ENCODE results near the gene KLHL29.

KLHL29 gene

DNA sequence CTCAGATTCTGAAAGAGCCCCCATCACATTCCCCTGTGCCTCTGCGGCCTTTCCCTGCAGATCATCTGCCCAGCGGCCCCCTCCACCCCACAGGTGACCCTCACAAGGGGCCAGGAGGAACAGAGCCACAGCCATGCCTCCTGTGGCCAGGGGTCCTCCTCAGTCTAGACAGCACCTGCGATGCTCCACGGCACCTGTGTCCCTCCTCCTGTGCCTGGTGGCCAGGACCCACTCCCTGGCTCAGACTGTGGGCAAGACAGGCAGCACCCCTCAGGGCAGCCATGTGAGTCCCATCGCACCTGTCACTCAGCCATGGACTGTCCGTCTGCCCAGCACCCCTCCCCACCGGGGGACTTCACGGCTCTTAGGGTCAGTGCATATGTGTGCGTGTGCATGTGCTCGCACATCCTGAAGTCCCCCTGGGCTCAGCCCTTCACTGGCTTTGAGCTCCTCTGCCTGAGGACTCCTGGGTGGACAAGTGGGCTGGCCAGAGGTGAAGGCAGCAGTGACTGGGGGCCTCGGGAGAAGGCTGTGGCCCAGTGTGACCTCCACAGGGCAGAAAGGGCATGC, 304.2 kb downstream of the KLHL29 start:
- no peak for DNase-seq

DNA sequence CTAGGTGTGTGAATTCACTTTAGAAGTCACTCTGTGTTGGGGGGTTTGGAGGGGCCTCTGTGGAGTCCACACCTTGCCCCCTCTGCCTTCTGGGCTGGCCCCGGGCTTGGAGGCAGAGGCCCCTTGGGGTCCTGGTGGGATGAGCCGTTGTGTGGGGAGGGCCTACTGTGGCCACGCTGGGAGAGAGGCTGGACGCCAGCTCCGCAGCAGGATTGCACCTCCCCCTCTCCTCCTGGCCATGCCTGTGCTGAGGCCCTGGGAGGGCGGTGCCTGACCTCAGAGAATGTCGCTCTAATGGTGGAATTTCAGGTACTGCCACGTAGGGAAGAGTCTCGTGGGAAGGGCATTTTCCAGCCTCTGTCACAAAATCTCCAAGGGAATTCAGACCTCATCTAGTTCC, 304.9 kb downstream of the KLHL29 start:
- DNase-seq: no peak

DNA sequence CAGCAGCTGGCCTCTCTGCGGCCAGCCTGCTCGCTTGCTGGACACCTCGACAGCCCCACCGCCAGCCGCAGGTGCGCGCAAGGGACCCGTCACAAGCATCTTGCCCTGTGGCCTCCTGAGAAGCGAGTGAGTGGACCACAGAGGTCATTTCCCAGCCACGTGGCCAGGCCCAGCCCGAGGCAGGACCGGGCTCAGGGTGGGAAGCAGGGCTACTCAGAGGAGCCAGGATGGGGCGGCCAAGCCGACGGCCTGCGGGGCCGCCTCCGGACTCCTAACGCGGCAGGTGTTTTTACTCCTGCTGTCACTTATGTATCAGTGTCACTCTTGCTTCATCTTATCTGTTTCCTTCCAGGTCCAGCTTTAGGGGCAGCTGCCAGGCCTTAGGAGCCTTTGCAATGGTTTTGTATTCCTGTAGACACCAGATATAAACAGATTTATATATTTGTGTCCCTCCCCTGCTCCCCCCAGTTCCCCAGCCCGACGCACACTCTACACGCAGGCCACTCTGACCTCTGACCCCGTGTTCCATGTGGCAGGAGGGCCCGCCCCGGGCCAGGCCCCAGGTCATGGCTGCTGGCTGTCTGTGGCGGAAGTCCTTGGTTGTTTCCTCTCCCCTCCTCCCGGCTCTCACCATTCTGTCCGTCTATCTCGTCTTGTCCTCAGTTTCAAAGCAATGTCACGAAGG, 305.6 kb downstream of the KLHL29 start:
- DNase-seq: no peak

DNA sequence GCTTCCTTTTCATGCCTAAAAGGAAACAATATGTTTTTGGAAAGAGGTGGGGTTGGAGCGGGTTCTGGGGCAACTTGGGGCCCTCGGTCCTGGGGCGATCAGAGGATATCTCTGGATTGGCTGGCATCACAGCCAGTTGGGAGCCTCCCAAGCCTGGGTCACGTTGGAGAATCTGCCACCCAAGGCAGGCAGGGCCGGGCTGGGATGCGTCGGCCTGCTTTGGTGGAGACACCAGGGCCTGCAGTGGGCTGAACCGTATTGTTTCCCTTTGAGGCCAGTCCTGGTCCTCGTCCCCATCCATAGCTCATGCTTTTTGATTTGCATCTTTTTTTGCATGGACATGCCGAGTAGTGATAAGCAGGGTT, 306.1 kb downstream of the KLHL29 start:
- DNase-seq: no peak

DNA sequence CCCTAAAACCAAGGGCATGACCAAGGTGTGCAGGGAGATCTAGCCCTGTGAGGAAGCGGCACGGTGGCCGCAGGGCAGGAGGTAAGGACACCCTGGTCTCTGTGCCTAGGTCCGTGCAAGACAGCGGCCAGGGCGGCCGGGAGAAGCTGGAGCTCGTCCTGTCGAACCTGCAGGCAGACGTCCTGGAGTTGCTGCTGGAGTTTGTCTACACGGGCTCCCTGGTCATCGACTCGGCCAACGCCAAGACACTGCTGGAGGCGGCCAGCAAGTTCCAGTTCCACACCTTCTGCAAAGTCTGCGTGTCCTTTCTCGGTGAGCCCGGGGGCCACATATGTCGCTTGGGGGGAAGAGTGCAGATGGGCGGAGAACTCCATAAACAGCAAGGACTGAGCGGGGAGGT, 306.6 kb downstream of the KLHL29 start:
- DNase-seq: no peak

DNA sequence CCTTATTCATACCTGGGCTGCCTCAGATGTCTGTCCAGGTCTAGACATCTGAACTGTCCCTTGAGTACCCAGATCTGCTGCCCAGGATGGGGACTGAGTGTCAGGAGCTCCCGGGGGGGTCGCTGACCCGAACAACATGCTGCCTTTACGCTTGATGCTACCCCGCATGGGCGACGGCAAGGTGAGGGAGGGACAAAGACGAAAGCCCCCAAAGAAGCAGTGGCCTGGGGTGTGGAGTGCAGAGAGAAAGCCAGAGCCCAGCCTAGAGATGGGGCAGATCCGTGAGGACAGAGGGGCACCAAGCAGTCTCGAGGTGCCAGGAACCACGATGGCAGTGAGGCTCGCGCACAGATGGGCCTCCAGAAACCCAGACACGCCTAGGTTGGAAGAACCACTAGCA, 307.3 kb downstream of the KLHL29 start:
- no peak for DNase-seq

DNA sequence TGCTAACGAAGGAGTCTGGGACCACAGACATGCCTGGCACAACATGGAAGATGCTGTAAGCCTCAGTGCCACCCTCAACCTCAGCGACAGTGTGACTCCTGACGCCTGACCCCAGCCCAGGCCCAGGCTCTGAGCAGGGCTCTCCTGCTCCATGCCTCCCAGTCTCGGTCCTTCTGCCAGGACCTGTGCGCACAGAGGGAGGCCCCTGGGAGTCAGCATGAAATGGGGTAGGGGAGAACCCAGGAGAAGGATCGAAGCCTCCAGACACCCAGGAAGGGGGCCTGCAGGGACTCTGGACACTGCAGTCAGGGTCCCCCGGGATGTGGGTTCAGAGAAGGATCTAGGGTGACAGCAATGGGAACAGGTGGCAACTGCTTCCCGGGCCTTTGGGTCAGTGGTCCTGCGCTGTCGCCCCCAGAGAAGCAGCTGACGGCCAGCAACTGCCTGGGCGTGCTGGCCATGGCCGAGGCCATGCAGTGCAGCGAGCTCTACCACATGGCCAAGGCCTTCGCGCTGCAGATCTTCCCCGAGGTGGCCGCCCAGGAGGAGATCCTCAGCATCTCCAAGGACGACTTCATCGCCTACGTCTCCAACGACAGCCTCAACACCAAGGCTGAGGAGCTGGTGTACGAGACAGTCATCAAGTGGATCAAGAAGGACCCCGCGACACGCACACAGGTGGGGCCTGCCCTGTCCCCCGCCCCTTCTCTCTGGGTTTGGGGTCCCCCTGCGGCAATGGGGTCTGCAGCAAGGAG, 308.0 kb downstream of the KLHL29 start:
- DNase-seq: no peak

DNA sequence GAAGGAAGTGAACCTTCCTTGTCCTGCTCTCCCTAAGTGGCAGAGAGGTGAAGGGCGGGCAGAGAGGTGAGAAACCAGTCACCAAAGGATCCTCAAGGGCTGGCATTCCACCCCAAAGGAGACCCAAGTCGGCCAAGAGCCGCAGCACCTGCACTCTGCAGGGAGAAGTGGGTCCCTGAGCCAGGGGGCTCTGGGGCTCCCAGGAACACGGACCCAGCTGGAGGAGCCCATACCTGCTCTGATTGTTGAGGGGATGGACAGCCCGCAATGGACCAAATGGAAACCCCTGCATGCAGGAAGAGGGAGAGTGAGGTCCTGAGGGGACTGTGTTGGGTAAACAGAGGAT, 308.6 kb downstream of the KLHL29 start:
- no peak for DNase-seq

DNA sequence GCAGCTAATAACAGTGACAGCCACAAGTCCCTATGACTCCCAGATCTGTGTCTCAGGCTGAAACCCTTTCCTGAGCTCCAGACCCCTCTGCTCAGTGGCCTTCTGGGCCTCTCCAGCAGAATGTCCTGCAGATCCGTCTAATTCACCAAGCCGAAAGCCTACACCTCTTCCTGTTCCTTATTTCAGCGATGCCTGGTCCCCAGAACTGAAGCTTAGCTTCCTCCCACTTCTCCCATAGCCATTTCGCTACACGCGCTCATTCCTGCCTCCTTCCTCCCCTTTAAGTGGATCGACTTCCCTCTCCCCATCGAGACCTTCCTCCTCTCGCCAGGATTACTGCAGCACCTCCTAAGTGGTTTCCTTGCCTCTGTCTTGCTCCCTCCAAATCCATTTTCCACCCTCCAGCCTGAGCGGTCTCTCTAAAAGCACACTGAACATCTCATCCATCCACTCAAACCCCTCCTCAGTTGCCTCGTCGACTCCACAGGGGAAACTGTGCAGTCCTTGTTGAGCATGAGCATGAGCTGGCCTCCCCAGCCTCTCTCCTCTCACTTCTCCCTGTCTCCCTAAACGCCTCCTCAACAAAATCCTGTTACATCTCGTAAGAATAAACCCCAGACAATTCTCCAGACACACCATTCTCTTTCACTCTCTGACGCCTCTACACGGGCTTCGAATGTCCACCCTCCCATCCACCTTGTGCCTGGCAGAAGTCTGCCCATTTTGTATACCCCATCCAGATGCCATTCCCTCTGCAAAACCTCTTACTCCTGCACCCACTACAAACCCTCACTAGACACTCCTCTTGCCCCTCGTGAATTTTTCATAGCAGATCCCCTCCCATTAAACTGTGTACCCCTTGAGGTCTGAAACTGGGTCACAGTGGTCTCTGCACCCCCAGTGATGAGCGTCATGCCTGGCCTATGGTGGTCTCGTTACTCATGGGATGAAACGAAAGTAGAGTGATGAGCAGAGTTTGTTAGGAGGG, 309.4 kb downstream of the KLHL29 start:
- DNase-seq: no peak

DNA sequence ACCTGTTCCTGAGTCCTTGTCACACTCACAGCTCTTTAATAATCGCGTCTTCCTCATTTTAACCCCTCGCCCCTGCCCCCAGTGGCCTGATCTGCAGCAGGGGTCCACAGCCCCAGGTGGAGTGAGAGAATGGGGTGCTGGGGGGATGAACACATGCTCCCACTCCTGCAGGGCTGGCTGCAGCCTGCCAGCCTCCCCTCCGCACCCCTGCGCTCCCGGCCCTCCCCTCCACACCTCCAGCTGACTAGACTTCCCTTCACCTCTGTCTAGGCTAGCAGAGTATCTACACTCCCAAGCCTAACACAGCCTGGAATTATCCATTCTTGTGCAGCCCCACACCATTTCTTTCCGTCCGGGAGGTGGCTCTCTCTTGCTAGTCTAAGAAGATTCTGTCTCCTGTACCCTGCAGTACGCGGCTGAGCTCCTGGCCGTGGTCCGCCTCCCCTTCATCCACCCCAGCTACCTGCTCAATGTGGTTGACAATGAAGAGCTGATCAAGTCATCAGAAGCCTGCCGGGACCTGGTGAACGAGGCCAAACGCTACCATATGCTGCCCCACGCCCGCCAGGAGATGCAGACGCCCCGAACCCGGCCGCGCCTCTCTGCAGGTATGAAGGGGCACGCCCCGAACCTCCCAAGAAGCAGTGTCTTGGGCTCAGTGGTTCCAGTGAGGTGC, 310.4 kb downstream of the KLHL29 start:
- DNase-seq: no peak

DNA sequence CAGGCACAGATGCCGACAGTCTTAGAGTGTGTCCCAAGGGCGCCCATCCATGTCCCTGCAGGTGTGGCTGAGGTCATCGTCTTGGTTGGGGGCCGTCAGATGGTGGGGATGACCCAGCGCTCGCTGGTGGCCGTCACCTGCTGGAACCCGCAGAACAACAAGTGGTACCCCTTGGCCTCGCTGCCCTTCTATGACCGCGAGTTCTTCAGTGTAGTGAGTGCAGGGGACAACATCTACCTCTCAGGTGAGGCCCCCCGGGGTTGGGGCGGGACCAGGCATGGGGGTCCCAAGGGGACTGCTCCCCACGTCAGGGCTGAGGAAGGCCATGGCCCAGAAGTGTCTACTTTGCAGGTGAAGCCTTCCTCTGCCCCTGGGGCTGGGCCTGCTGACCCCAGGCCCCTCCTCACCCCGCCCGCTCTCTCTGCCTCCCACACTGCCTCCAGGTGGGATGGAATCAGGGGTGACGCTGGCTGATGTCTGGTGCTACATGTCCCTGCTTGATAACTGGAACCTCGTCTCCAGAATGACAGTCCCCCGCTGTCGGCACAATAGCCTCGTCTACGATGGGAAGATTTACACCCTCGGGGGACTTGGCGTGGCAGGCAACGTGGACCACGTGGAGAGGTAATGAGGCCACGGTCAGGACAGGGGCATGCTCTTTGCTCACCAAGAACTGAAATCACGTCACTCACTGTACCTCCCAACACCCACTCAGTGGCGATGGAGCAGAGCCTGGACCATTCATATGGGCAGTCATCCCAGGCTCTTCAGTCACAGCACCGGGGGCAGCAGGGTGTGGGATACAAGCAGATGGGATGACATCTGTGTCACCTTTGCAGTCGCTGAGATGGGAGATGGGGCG, 311.1 kb downstream of the KLHL29 start:
- DNase-seq: no peak

DNA sequence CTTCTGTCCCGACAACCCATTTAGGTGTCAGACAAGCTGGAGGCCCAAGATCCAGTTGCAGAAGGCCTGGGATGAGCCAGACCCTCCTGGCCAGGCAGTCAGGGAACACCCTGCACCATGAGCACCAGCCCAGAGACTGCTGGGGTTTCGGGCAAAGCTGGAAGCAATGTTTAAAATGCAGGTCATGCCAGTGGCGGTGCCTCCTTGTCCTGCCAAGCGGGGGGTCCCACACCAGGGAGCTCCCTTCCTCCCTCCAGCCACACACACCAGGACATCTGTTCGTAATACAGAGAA, 311.7 kb downstream of the KLHL29 start:
- no peak for DNase-seq

DNA sequence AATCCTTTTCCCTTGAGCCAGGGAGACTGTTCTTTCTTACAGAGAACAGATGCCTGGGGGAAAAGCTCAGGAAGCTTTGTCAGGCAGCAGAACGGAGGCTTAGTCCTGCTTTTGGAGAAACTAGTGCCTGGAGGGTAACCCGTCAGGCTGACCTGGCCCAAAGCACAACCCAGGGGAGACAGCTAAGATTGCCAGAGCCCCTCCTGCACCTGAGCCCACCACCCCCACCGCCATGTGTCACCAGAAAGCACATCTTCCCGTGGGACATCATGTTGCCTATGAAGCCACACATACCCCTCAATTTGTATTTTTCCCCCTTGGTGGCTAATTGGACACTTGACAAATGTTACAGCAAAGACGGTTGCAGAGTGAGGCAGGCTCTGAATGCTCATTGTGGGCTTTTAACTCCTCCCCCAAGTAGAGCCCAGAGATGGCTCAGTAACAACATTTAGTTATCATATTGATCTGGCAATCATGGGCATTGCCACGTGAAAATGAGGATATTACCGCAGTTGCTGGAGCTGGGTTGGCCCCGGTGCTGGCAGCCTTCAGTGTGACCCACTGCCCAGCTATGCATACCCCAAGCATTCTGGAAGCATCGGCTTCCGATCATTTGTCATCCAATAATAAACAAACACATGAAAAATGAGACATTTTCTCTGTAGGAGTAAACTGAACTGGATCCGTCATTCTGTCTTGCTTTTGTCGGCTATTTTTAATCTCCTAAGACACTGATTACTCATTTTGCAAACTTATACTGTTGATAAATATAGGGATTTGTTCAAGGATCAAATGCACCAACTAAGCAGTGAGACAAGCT, 312.5 kb downstream of the KLHL29 start:
- DNase-seq: no peak

DNA sequence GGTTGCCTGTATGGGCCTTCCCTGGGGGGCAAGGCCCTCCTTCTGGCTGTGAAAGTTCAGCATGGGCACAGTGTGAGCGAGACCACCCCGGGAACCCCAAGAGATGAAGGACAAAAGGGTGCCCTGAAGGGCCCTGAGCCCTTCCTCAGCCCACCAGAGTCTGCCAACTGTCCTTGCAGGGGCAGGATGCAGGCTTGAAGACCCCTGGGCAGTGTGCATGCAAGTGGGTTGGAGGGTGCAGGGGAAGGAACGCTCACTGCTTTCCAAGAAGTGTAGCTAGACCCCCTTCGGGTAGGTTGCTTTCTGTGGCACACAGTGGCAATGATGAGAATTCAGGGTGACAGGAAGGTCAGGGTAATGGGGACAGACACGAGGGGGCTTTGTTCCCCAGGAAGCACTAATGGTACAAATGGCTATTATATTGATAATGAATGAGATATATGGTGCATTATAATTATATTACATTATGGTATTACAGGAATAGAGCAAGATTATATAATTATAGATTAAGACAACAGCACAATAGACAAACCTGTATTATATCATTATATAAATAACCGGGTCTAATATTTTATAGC, 313.2 kb downstream of the KLHL29 start:
- DNase-seq: no peak

DNA sequence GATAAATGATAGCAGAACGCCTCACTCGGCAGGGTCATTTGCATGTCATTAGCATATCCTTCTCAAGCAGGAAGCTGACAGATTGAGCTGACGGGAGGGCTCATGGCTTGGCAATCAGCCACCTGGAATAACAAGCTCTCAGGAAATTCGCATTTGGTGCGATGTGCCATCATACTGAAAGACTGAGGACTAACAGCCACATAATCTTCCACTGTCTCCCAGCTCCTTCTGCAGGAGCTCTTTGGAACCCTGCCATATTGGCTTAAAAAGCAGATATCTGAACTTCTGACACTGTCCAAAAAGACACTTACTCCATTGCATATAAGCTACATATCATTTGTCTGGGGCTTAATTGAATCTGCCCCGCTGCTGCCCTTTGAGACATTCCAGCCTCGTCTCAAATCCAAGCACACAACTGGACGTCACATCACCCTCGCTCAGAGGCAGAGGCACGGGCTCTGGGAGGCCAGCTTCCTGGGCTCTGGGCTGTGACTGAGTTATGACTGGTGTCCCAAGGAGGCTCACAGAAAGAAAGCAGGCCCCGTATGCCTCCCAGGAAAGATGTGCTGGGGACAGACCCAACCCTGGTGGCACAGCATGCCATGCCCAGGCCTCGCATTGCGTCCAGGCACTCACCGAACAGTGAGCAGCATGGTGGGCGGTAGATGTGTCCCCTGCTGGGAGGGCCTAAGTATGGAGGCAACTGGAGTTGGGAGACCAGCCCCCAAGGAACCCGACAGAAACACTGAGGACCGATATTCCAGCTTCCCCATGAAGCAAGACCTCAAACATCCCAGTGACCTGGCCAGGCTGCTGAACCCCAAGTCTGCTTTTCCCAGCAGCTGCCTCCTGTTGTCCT, 314.0 kb downstream of the KLHL29 start:
- no peak for DNase-seq

DNA sequence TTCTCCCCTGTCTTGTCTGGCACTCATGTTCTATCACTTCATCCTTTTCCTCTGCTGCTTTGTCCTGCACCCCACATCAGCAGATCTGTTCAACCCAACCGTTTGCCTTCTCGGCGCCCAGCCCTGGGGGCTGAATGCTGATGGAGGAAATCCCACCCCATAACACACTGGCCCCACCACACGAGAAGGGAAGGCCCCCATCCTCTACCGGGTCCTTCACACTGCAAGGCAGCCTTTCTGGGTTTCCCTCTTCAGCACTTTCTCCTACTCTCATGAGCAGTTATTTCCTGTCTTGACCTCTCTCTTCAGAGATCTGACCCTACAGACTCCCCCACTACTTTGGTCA, 314.6 kb downstream of the KLHL29 start:
- DNase-seq: no peak

DNA sequence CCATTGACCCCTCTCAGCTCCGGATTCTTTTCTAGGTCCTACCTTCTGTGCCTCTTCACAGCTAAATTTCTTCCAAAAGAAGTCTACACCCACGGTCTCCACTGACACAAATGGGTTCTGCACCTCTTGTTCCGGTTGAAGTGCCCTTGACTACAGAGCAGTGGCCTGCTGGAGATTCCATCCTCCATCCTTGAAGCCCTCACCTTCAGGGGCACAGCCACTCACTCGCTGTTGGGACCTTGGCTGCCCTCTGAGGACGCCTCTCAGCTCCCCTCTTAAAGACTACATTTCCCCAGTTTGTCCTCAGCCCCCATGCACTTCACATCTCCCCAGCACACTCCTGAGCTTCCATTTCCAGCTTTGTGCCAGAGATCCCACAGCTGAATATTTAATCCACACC, 315.6 kb downstream of the KLHL29 start:
- DNase-seq: no peak

DNA sequence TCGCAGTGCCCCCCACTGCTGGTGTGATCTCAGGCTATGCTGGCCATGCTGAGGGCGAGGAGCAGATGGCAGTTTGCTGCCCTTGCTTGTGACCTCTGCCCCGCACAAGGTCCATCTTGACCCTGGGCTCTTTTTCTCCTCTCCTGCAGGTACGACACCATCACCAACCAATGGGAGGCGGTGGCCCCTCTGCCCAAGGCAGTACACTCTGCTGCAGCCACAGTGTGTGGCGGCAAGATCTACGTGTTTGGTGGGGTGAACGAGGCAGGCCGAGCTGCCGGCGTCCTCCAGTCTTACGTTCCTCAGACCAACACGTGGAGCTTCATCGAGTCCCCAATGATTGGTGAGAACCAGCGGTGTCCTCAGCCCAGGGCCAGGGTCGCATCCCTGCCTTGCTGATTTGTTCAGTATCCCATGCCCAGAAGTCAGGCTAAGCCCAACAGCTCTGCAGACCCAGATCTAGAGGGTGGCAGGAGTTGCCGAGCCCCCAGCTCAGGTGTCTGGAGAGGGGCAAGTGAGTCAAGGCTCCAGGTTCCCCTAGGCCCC, 318.1 kb downstream of the KLHL29 start:
- no peak for DNase-seq

DNA sequence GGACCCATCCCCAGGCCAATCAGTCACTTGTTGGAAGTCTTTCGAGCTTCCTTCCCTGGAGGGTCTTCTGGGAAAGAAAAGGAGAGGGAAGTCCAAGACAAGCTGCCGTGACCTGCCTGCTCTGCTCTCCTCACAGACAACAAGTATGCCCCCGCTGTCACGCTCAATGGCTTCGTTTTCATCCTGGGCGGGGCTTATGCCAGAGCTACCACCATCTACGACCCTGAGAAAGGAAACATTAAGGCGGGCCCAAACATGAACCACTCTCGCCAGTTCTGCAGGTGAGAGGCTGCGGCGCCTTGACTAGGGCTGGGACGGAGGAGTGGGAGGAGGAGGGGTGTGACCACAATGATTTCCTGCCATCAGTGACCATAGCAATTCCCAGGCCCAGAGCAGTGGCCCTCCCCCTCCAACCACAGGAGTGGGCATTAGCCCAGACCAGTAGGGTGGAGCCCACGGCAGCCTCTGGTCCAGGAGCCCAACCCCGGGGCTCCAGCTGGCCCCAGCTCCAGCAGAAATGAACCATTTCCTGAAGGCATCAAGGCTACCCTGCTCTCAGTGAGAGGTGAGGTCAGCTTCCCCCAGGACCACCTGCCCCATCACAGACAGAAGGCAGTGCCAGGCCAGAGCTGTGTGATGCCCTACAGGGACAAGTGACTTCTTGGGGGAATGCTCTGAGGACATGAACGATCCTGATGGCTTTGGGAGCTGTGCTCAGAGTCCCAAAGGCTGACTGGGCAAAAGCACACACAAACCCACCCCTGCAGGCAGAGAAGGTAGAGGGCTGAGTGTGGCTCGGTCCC, 318.8 kb downstream of the KLHL29 start:
- DNase-seq: no peak

Data from activated CD4-positive, alpha-beta T cell treated with anti-CD3 and anti-CD28 coated beads, Interleukin-2, amount 50 U/mL, for 48 hours (primary cell).